Fibroblast of peridontal ligament (primary cell): Measurements from ENCODE around the gene FCRL3.

ENCODE experiments used
- DNase-seq: peaks from one replicate; pipeline ENCODE4 v3.0.0-alpha.2; 2010; ENCODE audit errors: extremely low read depth

FCRL3 gene

GRCh38 chr1:157682710-157683437 is 17.7 kb downstream of the FCRL3 start:
- no peak for DNase-seq

GRCh38 chr1:157678721-157679120 is 21.8 kb downstream of the FCRL3 start:
- no peak for DNase-seq

GRCh38 chr1:157673008-157673407 is 27.6 kb downstream of the FCRL3 start:
- DNase-seq = no peak

- DNase-seq = no peak
Measured at GRCh38 chr1:157671895-157672294, 28.7 kb downstream of the FCRL3 start.

- no peak for DNase-seq
Measured at GRCh38 chr1:157659576-157660247, 40.9 kb downstream of the FCRL3 start.

- DNase-seq = no peak
Measured at GRCh38 chr1:157658571-157658970, 42.0 kb downstream of the FCRL3 start.

- no peak for DNase-seq
Measured at GRCh38 chr1:157653494-157653873, 47.1 kb downstream of the FCRL3 start.

- DNase-seq = no peak
Measured at GRCh38 chr1:157652859-157653493, 47.6 kb downstream of the FCRL3 start.

GRCh38 chr1:157648317-157648716 is 52.3 kb downstream of the FCRL3 start:
- DNase-seq = no peak

GRCh38 chr1:157646144-157646543 is 54.4 kb downstream of the FCRL3 start:
- no peak for DNase-seq

- DNase-seq = no peak
Measured at GRCh38 chr1:157641177-157641576, 59.4 kb downstream of the FCRL3 start.

- no peak for DNase-seq
Measured at GRCh38 chr1:157639800-157640199, 60.8 kb downstream of the FCRL3 start.

GRCh38 chr1:157628773-157629172 is 71.8 kb downstream of the FCRL3 start:
- no peak for DNase-seq
